Measurements from ENCODE around the gene RTF2. TPM values are rescaled to one million over a fixed set of nuclear protein-coding genes. Genes with fewer than 3 reads are reported as not detected.

The RTF2 gene
- total and polyA plus RNA-seq, 2 of the 4 experiments (the other 2 are of a cell fraction), result 102 to 109 TPM

- no peak for TF ChIP-seq BHLHE40 (IDR thresholded peaks at IDR 0.05; ENCODE audit: low read depth, low read length)
Observed at GRCh38 chr20:56420940-56421688, 47.3 kb upstream of the RTF2 start (continued).

GRCh38 chr20:56422076-56422823 is 46.2 kb upstream of the RTF2 start:
- in situ Hi-C loops (cut with MboI; ENCODE audit: low sequenced_read_pairs) (no loop called here), intact Hi-C loops (cut with micrococcal nuclease) (no loop called here), dilution Hi-C loops (cut with HindIII; ENCODE audit: low sequenced_read_pairs, unreplicated experiment) (no loop called here)
- Histone ChIP-seq H2BK120ac (ENCODE audit: low read depth, low read length) (peak overlapping the region; percentile 99), H2AK9ac (replicated peaks; ENCODE audit: low read depth, low read length, poor library complexity) (peak overlapping the region; percentile 84), H3K79me1 (ENCODE audit: low read depth in 1 of 2, low read length in 2 of 2) (peaks cover 35 to 76% of the 10 kb centered on the region in 2 experiments), H2BK5ac (ENCODE audit: low read depth, low read length, poor library complexity, severe bottlenecking) (peak overlapping the region; percentile 93), H3K27ac (ENCODE audit: insufficient read depth, low read length) (peak overlapping the region; percentile 90), H2AFZ (replicated peaks; ENCODE audit: low read length, poor library complexity) (no peak overlapping the region), H2BK20ac (ENCODE audit: low read depth, low read length) (peak overlapping the region; percentile 99), H3K4ac (ENCODE audit: low read depth, low read length) (peak overlapping the region; percentile 97), H3K23ac (ENCODE audit: low read depth, low read length) (peak overlapping the region; percentile 82), H3K36me3 (ENCODE audit: control insufficient read depth, insufficient read depth, low read length) (peaks cover 27% of the 10 kb centered on the region), H4K8ac (ENCODE audit: low read depth in 2 of 2, low read length in 2 of 2) (peak overlapping the region; percentile 83 to 95), H3K56ac (ENCODE audit: extremely low read depth, insufficient read depth, low read length) (peak overlapping the region; percentile 85), H3K9me3 (ENCODE audit: control insufficient read depth, insufficient read depth, low read length) (no peaks in the 10 kb centered on the region), H3K9me1 (ENCODE audit: insufficient read depth, low read length) (peaks cover 29% of the 10 kb centered on the region), H3K9ac (ENCODE audit: low read depth, low read length) (peak overlapping the region; percentile 25; the same call in 1 of the 2 replicates), H3K4me2 (ENCODE audit: low read depth, low read length) (peak overlapping the region; percentile 40; the same call in 1 of the 2 replicates), H4K5ac (ENCODE audit: low read depth, low read length) (peak overlapping the region; percentile 96), H3K4me3 (ENCODE audit: insufficient read depth, low read depth, low read length) (no peak overlapping the region), H4K20me1 (ENCODE audit: insufficient read depth, low read length) (no peaks in the 10 kb centered on the region), H3K18ac (ENCODE audit: low read depth, low read length) (peak overlapping the region; percentile 74), H2BK15ac (ENCODE audit: low read depth, low read length) (peak overlapping the region; percentile 60), H4K91ac (ENCODE audit: insufficient read depth, low read depth, low read length) (peak overlapping the region; percentile 97), H2AK5ac (ENCODE audit: low read depth, low read length) (peak overlapping the region; percentile 96), H3K27me3 (ENCODE audit: control insufficient read depth, insufficient read depth, low read length) (no peaks in the 10 kb centered on the region), H3K14ac (replicated peaks; ENCODE audit: low read depth, low read length) (peak overlapping the region; percentile 93), H3K4me1 (ENCODE audit: control insufficient read depth, insufficient read depth, low read length) (peaks cover 39% of the 10 kb centered on the region)
- ChIA-PET CTCF (interaction anchor here (1.0 kb wide), 1 partner anchor 11 kb away, joined by 3 read pairs; no protein-coding TSS in a partner anchor), POLR2A (ENCODE audit: unreplicated experiment) (interaction anchor here (0.7 to 1.0 kb wide), 3 partner anchors 9 to 18 kb away, joined by 3 to 4 read pairs (median 3); partner anchors contain the start of gene CASS4)
- BruUV-seq (replicated peaks), result no TSS peak
- peak; percentile 83 for ATAC-seq (ENCODE audit: low read depth)
- TF ChIP-seq CTCF (conservative IDR thresholded peaks at IDR 0.05; ENCODE audit: low read depth, low read length), result peak; percentile 34
- peak; percentile 56; the same call in 1 of the 2 replicates for TF ChIP-seq BHLHE40 (IDR thresholded peaks at IDR 0.05; ENCODE audit: low read depth, low read length)
- no peak for TF ChIP-seq MAZ (IDR thresholded peaks at IDR 0.05; ENCODE audit: borderline replicate concordance, low read depth, low read length)
- peak; percentile 57; the same call in 1 of the 2 replicates for TF ChIP-seq CEBPB (IDR thresholded peaks at IDR 0.05; ENCODE audit: low read depth, low read length)
- no peak for TF ChIP-seq CHD1 (IDR thresholded peaks at IDR 0.05; ENCODE audit: low read depth, low read length)
- no peak for TF ChIP-seq RCOR1 (IDR thresholded peaks at IDR 0.05; ENCODE audit: insufficient replicate concordance, low read length)
- TF ChIP-seq RAD21 (IDR thresholded peaks at IDR 0.05; ENCODE audit: low read length), result peak; percentile 43; the same call in 1 of the 2 replicates
- peak; percentile 10; the same call in 1 of the 2 replicates for TF ChIP-seq SMC3 (IDR thresholded peaks at IDR 0.05; ENCODE audit: low read depth, low read length)
- 88% methylated on average over 1 of the region's 9 CpGs; no CpG with 5 or more reads in 1 of the 2 experiments for WGBS, 2 experiments (ENCODE audit: extremely low coverage in 2 of 2, insufficient read length in 1 of 2)
- peak; percentile 88 for DNase-seq
